ENCODE results near the gene TLR3.
"Not testable (repeated sequence)": the region's sequence is repeated elsewhere in the genome, so short reads cannot be mapped to it uniquely, and the experiment has no call there.

TLR3 gene

DNA sequence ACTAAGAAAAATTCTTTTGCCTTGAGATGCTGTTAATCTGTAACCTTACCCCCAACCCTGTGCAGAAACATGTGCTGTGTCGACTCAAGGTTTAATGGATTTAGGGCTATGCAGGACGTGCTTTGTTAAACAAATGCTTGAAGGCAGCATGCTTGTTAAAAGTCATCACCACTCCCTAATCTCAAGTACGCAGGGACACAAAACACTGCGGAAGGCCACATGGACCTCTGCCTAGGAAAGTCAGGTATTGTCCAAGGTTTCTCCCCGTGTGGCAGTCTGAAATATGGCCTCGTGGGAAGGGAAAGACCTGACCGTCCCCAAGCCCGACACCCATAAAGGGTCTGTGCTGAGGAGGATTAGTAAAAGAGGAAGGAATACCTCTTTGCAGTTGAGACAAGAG, 18.8 kb upstream of the TLR3 start:
- DNase-seq, result not testable (repeated sequence)

DNA sequence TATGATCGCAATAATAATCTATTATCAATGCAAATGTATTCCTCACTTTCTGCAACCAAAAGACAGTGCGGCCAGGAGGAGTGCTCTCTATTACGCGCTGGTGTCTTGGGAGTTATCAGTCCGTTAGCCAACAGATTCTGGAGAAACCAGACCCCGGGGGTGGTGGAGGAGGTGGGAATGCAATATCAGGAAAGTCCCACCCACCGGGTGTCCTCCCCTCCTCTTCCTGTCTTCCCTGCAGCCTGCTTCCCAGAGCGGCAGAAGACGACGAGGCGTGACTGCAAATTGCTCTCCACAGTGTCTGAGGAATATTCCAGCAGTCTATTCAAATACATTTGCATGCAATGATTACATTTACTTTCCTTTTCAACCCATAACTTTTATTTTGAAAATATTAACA, 17.9 kb upstream of the TLR3 start:
- no peak for DNase-seq

DNA sequence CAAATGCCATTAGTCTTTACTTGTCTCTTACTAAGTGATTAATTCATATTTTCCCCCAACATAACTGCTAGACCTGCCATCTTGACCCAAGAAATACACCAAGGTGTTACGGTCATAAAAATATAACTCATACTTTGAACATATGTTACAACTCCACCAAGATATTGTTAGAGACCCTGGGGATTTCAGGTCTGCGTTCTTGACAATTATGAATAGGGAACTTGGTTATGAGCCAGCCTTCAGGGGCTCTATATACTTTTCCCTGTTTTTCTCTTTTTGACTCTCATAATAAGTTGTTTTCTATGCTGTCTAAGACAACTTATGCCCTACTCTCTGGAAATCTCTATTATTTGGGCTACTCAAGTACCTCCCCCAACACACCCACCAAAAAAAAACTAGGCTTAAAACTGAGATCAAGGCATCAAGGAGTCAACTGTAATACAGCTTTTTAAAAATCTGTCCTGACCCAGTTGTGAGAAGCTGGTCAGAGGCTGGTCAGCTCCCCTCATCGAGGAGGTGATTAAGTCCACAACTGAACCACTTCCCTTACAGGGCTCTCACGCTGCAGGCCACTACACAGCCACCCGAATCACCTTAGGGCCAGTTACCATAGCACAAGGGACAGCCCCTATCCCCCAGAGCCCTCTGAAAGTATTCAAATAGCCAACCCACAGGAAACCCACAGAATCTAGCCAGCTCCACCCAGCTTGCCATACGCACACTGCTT, 10.5 kb upstream of the TLR3 start:
- no peak for DNase-seq

DNA sequence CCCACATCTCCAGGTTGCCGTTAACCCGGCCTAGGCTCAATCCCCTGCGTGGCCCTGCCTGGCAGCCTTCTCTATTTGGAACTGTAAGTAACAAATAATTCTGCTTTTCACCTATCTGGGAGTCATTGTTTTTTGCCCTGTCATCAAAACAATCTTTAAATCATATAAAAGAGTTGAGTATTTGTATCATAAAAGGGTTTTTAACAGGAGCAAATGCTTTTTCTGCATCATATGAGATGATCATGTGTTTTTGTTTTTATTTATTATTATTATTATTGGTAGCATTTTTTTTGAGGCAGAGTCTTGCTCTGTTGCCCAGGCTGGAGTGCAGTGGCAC, 10.0 kb upstream of the TLR3 start:
- DNase-seq, result no peak

DNA sequence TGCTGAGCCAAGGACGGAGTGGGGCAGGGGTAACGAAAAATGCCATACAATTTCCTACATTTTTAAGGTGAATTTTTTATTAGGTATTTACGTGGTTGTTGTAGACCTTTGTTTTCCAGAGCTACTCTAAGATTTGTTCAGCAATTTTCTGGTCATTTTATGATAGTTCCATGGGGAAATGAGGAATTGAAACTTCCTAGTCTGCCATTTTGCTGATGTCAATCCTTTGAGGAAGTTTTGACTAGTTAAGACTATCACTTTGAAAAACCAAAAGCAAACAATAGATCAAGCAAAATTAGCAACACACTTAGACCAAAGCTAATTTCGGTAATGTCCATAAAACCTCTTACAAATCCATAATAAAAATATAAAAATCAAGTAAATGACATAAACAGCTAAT, 7.0 kb upstream of the TLR3 start:
- no peak for DNase-seq

DNA sequence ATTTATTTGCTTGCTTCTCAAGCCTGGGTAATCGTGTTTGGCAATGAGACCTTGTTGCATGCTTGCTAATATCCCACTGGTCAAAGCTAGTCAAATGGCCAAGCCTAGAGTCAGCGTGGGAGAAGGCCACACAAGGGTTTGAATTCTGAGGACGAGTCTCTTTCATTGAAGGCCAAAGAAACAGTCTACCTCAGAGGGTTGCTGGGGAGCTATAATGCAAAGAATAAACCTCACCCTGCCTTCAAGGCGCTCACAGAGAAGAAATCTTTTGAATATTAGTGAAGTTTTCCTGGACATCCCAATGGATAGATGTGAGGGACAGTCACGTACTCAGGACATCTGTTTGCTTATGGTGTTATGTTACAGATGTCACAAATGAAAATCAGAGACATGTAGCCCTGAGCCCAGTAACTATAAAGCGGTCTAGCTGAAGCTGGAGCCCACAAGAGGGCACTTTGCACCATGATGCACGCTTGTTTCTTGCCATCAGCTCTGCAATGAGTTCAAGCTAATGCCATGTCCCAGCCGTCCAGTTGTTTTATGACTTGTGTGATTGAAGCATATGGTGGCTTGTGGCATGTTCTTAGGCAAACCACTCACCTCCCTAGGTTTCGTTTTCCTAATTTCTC, 1.1 kb upstream of the TLR3 start:
- DNase-seq, result peak; percentile 47 to 64

DNA sequence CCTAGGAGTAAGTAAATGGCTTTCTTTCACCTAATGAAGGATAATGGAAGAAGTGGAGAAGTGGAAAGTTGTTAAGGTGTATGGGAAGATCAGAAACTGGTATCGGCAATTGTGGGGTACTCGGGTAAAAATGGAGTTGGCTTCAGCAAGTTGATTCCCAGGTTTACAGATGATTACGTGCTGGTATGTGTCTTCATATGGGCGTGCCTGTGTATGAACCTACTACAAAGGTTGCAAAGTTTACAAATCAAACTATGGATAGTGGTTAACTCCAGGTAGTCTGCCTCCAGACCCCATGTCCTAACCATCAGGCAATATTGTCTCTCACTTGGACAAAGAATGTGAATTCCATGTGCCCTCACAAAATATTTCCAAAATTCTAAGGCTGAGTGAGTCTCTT, 773 bp downstream of the TLR3 start:
- DNase-seq, result no peak

DNA sequence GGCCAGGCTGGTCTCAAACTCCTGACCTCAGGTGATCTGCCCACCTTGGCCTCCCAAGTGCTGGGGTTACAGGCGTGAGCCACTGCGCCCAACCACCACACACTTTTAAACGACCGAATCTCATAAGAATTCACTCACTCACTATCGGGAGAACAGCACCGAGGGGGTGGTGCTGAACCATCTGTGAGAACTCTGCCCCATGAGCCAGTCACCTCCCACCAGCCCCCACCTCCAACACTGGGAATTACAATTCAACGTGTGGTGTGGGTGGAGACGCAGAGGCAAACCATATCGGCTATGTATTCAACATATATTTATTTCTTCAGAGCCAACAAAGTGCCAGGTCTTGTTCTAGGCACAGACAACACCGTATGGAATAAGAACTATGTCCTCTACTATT, 3.6 kb downstream of the TLR3 start:
- no peak for DNase-seq

DNA sequence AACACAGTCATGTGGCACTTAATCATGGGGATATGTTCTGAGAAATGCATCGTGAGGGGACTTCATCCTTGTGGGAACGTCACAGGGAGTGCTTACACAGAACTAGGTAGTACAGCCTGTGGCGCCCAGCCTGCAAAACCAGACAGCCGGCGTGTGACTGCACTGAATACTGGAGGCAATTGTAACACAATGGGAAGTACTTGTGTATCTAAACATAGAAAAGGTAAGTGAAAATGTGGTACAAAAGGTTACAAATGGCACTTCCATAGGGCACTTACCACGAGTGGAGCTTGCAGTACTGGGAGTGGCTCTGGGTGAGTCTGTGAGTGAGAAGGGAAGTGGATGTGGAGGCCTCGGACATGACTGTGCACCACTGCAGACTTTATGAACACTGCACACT, 5.2 kb downstream of the TLR3 start:
- no peak for DNase-seq

DNA sequence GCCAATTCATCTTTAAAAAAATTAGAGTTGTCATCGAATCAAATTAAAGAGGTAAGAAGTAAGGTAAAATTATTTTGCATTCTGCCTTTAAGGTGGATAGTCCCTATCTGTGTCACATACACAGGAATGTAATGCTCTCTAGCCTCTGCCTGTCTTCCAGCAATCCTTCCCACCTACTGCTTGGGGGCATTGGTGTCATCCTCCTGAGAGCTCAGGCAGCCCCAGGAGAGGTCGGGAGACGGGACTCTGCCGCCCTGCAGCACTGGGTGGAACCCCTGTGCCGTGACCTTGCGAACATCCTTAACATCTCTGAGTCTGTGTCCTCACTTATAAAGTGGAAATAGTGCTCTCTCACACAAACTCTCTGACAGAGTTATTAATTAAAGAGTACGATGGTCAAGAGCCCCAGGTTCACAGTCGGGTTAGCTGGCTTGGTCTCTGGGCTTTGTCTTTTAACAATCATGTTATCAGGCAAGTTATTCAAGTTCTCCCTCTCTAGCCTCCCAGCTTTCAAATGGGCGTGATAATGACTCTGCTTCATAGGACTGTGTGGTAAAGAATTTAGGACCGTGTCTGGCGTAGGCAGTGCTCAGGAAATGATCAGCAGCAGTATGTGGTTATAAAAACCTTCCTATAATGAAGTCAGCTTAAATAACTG, 10.2 kb downstream of the TLR3 start:
- DNase-seq, result no peak

DNA sequence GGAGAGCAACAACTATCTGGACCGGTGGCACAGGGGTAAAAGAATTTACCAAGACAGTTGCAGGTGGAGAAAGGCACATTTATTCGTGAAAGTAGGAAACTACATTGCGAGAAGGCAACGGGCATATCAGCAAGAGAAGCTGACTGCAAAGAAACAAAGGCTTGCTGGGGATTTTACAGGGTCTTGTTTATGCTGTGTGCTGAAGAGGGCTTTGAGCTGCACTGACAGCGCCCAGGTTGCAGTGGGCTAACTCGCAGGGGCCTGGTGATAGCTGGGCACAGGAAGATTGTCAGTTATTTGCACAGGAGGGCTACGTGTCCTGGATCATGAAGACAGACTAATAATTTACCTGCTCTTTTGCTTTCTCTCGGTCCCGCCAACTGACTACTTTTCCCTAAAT, 10.7 kb downstream of the TLR3 start:
- no peak for DNase-seq

DNA sequence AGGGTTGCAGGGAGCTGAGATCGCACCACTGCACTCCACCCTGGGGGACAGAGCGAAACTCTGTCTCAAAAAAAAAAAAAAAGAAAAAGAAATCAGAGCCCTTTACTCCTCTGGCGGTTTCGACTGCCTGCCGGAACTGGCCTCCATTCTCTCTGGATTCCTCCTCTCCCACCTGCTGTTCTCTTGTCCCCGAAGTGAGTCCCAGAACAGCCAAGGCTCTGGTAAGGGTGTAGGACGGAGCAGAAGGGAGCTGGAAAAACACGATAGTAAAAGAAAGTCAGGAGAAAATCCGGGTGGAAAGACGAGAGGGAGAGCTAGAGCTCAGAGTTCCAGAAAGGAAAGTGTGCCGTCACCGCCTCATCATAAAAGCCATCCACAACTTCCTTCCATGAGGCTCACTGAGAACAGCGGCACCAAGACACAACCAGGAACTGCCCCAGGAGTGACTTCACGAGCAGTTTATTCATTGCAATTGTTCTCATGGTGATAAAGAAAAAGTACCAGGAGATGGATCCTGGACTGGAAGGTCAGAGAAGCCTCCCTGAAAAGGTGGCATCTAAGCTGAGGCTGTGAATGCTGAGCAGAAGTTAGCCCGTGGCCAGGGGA, 12.3 kb downstream of the TLR3 start:
- no peak for DNase-seq

DNA sequence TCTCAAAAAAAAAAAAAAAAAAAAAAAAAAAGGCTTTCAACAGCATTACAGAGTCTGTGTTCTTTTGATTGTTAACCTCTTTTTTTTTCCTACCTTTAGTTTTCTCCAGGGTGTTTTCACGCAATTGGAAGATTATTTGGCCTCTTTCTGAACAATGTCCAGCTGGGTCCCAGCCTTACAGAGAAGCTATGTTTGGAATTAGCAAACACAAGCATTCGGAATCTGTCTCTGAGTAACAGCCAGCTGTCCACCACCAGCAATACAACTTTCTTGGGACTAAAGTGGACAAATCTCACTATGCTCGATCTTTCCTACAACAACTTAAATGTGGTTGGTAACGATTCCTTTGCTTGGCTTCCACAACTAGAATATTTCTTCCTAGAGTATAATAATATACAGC, 13.3 kb downstream of the TLR3 start:
- no peak for DNase-seq

DNA sequence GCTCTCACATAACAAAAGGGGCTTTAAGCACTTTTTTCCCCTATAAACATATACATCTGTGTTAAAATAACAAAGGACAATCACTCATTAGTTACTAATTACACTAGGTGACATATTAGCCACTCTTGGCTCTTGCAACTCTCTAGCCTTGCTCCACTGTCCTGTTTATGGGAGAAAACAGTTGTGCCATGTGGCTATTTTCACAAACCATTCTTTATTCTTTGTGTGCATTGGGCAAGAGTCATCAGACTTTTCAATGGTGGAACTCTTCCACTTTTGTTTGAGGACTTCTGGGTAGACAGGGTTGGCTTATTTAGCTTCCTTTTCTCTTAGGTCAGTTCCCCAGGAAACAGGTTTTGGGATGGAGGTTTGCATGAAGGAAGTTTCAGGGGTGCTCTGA, 19.6 kb downstream of the TLR3 start:
- DNase-seq, result no peak

DNA sequence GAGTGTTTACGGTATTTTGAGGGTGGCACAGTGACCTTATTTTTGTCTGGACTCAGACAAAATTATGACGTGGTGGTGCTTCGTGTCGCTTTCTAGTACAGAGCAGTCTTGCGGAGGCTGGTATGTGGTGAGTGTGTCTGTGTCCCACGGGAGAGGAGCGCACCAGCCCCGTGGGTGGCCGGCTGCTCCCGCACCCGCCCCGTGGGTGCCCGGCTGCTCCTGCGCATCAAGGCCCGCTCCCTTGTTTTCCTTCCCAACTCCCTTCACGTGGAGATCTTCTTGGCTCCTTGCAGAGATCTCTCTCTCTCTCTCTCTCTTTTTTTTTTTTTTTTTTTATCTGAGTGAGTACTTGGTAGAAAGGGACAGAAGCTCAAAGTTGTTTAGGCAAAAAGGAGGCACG, 23.3 kb downstream of the TLR3 start:
- DNase-seq, result no peak

DNA sequence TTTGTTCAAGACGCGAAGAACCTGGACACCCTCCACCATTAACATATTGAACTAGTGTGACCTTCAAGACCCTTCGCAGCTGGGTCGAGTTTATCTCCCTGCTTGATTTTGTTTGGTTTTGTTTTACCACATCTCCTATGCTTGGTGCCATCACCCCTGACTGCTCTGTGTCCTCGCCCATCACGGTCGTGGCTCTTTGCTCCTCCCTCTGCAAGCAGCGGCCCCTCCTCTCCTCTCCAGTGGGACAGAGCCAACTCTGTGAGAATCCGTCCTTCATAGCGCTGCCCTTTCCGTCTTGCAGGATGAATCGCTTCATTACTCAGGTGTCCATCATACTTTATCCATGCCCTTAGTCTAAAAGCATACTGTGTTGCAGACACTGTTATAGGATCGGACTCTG, 26.4 kb downstream of the TLR3 start:
- DNase-seq, result no peak

DNA sequence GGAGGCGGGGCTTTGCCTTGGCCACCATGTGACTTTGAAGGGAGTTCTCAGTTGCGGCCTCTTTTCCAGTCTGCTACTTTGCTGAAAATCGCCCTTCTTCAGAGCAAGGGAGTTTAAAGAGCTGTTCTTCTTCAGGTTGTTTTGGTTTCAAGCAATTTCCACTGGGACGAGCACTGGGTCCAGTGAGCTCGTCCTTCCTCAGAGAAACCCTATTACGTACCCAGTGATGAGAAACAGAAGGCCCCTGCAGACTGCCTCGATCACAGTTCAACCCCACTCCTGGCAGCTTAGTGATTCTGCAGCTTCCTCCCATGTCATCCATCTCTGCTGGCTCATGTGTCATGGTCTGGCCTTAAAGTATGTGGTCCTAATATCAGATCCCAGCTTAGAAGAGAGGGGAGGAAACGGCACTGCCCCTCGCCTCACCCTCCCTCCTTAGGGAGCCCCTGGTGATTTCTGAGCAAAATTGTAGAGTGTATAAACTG, 27.8 kb downstream of the TLR3 start:
- DNase-seq, result no peak

DNA sequence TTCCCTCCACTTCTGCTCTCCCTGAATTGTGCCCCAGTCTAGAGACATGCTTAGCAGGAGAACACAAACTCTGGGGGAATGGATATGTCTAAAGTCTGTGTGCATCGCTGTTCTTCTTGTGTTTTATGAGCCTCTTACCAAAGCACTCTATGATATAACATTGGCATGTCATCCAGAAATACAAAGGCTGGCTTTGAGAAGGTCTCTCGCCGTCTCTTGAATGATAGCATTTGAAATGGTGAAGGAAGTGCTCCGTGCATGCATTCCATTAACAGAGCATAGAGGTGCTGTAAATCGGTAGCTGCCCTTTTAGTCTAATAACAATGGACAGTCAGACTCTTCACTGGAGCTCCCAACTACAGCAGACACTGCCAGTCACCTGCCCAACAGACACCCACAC, 28.4 kb downstream of the TLR3 start:
- no peak for DNase-seq

DNA sequence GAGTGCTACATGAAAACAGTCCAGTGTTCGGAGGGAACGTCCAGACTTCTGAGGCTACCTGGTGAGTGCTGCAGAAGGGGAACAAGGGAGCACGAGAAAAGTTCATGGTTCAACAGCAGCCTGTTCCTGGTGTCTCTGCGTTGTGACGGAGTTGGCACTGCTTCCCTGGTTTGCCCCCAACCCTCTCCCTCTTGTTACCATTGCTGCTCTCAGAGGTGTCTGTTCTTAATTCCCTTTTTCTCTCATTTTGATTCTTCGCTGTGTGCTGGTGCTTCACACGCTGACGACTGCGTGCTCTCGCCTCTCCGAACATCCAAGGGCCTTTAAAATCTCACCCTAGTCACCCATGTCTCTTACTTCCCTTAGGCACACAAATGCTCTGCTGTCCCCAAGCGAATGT, 34.0 kb downstream of the TLR3 start:
- DNase-seq, result no peak

DNA sequence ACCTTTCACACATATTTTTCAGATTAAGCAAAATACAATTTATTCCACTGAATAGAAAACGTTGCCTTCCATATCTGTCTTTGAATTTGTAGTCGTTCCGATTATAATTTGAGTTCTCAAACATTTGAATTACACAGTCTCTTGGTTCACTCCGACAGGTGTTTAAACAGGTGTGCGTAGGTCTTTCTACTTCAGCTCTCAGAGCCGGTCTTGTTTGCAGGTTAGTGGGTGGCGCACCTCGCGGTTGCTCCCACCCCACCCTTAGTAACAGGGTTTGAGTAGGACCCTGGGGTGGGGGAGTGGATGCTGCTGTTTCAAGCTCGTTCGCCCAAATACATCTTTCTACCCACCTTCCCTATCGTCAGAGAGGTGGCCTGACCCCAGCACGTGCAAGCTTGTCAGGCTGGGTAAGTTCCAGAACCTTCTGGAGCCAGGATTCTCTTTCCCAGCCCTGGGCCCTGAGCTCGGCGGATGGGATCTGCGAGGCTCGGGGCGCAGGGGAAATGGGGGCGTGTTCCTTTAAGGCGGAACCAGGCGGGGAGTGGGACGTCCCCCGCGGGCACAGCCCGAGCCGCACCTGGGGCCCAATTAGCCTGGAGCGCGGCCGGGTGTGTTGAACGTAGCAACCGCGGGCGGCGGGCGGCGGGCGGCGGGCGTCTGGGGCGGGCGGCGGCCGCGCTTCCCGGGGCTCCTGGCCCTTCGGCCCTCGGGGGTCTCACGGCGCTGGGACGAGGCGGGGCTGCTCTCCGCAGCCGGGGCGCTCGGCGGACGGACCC, 35.3 kb downstream of the TLR3 start, which contains the start of gene FAM149A:
Gene FAM149A (plus strand): TSS at position 591 of the 776 bp plus-strand sequence.
- DNase-seq, result peak in 1 of 2 experiments; percentile 7

DNA sequence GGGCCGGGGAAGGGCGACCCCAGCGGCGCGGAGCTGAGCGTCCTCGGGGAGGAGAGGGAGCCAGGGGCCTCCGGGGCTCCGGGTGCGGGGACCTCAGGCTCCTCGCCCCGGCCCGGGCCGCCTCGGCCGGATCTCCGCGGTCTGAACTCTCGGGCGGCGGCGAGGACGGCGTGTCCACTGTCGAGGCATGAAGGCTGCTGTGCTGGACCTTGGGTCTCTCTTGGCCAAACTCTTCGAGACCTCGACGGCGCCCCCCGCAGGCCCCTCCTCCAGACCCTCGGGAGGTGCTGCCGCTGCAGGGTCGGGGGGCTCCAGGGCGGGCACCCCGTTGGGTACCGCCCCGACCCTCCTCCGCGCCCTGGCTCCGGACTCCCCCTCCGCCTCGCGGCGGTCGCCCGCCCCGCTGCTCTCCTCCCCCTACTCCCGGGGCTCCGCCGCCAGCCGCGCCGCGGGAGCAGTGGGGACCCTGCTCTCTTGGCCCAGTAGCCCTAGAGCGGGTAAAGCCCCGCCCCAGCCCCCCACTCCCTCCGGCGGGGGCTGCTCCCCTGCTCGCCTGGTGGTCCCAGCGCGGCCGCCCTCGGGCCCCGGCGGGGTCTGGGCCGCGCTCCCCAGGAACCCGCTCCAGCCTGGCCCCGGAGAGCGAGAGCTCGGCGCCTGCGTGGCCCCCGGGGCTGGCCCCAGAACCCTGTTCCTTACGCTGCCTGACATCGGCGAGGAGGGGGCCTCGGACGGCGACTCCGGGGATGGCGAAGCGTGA, 36.1 kb downstream of the TLR3 start:
- no peak for DNase-seq

DNA sequence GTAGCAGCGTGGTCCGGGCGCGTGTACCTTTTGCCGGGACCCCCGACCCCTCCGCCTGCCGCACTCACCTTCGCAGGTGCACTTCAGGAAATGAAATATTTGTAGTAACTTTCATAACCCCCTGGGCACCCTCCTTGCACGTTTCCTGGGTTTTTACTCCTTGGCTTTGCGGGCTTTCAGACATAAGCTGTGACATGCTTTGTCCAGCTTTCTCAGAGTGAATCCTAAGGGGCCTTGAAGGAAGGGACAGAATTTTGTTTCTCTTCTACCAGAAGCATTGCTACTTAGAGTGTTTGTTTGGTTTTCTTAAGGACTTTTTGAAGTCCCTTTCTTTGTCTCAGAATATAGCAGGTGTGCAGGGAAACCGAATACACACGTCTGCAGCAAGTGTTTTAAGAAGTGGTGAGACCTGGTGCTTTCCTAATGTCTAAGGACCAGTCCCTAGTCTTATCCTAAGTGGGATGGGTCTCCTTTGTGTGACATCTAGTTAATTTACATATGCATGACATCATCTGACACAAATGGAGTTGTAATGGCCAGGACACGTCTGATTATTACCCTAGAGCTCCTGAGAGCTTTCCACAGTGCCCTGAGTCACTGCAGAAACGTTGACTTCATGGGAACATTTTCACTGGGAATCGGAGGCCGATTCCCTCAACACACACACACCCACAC, 36.8 kb downstream of the TLR3 start:
- DNase-seq, result no peak

All from Kasumi-1 (cell line).